Mesothelial cell of epicardium (in vitro differentiated cells): ENCODE data around the gene CLEC16A. TPM values are rescaled to one million over a fixed set of nuclear protein-coding genes. Genes with fewer than 3 reads are reported as not detected.

Source experiments
- DNase-seq, 2 experiments: peaks; one replicate each; pipeline ENCODE4 v3.0.0; 2021; ENCODE audit warnings: low spot score in 2 of 2; ENCODE audit not compliant: unreplicated experiment in 2 of 2
- H3K27ac Mint-ChIP-seq: 2 replicates; pipeline ENCODE4 v1.8.0; 2021; ENCODE audit warnings: mixed read lengths
- H3K27me3 Mint-ChIP-seq: 2 replicates; pipeline ENCODE4 v1.8.0; 2021; ENCODE audit warnings: low read depth, mixed read lengths
- H3K36me3 Mint-ChIP-seq: 2 replicates; pipeline ENCODE4 v1.8.0; 2021; ENCODE audit warnings: mixed read lengths
- H3K4me1 Mint-ChIP-seq: 2 replicates; pipeline ENCODE4 v1.8.0; 2021; ENCODE audit warnings: mixed read lengths
- H3K4me3 Mint-ChIP-seq: 2 replicates; pipeline ENCODE4 v1.8.0; 2021; ENCODE audit warnings: mild to moderate bottlenecking, moderate library complexity, mixed read lengths
- H3K9me3 Mint-ChIP-seq: 2 replicates; pipeline ENCODE4 v1.8.0; 2021; ENCODE audit warnings: mixed read lengths
- total RNA-seq: library from RNA; stranded (reverse); gene quantifications from 3 replicates; pipeline ENCODE4 v1.2.1, GENCODE V29; 2021
- TF ChIP-seq, protein P1 (sequence below): fragments of 200-600 bp; sonication (generic); IDR thresholded peaks from one replicate; pipeline ENCODE4 v1.5.0; 2021; ENCODE audit warnings: antibody characterized with exemption; ENCODE audit not compliant: unreplicated experiment

The CLEC16A gene
- total RNA-seq, 1 donor from 2014 or later, result 43.3 TPM

DNA sequence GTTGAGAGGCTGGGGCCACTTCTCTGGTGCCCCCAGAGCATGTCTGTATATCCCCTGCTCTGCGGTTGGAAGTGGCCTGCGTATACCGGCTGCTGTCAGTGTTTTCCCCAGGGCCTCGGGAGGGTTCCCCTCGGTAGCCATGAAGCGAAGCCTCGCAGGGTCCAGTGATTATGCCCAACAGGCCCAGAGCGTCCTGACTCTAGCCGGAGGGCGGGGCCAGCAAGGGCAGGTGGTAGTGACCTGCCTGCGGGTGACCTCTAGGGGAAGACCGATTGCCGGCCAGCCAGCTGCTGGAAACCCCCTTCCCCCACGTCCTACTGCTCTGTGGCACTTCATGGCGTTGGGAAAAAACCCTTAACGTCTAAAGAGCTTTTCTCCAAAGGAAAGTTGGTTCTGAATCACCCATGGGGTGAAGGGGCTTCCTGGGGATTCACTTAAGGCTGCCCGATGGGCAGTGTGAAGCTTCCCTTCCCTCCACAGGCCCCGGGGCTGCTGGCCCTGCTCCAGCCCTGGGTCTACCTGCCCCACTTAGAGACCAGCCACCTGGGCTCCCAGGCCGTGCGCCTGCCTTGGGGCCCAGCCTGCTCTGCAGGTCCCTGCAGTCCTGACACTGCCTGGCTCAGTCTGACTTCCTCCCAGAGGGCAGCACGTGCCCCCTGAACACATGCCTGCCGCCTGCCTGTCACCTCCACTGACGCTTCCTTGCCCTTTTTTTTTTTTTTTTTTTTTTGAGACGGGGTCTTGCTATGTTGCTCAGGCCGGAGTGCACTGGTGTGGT, 238.9 kb downstream of the CLEC16A start:
- no peak for DNase-seq
- TF ChIP-seq, protein P1, sequence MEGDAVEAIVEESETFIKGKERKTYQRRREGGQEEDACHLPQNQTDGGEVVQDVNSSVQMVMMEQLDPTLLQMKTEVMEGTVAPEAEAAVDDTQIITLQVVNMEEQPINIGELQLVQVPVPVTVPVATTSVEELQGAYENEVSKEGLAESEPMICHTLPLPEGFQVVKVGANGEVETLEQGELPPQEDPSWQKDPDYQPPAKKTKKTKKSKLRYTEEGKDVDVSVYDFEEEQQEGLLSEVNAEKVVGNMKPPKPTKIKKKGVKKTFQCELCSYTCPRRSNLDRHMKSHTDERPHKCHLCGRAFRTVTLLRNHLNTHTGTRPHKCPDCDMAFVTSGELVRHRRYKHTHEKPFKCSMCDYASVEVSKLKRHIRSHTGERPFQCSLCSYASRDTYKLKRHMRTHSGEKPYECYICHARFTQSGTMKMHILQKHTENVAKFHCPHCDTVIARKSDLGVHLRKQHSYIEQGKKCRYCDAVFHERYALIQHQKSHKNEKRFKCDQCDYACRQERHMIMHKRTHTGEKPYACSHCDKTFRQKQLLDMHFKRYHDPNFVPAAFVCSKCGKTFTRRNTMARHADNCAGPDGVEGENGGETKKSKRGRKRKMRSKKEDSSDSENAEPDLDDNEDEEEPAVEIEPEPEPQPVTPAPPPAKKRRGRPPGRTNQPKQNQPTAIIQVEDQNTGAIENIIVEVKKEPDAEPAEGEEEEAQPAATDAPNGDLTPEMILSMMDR, result no peak
- H3K9me3 Mint-ChIP-seq, result no peaks in the 10 kb centered on the region
- no peaks in the 10 kb centered on the region for H3K27me3 Mint-ChIP-seq
- no peak overlapping the region for H3K27ac Mint-ChIP-seq
- H3K4me3 Mint-ChIP-seq, result no peak overlapping the region
- H3K4me1 Mint-ChIP-seq, result peaks cover 6% of the 10 kb centered on the region
- H3K36me3 Mint-ChIP-seq, result peaks cover 12% of the 10 kb centered on the region

- Mint-ChIP-seq H3K4me3 (no peak overlapping the region), H3K4me1 (peaks cover 6% of the 10 kb centered on the region), H3K27ac (no peak overlapping the region), H3K36me3 (peaks cover 8% of the 10 kb centered on the region), H3K9me3 (no peaks in the 10 kb centered on the region), H3K27me3 (no peaks in the 10 kb centered on the region)
- TF ChIP-seq, protein P1, result no peak
- DNase-seq, result no peak
These were observed 239.6 kb downstream of the CLEC16A start for GRCh38 chr16:11183951-11184350.

DNA sequence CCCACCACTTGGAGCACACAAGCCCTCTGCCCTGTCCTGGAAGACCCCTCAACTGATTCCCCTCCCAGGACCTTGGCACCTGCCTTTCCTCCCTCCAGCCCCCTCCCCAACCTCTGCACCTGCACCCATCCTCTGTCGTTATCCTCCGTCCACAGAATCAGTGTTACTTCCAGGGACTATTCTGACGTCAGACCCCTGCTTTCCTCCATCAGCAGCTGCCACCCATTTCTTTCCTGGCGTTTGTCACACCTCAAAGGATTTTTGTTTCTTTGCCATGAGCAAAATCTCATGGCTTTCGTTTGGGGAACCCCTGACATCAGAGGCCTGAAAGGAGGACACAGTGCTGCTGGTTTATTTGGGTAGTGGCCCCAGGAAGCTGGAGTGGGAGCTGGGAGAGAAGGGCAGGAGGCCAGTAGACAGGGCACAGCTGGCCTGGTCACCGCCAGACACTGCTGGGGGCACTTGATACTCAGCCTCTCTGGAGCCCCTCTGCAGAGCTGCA, 243.2 kb downstream of the CLEC16A start:
- Mint-ChIP-seq H3K27ac (no peak overlapping the region), H3K27me3 (peaks cover 1% of the 10 kb centered on the region), H3K4me1 (no peaks in the 10 kb centered on the region), H3K36me3 (no peaks in the 10 kb centered on the region), H3K9me3 (no peaks in the 10 kb centered on the region), H3K4me3 (no peak overlapping the region)
- no peak for DNase-seq
- TF ChIP-seq, protein P1, result no peak

DNA sequence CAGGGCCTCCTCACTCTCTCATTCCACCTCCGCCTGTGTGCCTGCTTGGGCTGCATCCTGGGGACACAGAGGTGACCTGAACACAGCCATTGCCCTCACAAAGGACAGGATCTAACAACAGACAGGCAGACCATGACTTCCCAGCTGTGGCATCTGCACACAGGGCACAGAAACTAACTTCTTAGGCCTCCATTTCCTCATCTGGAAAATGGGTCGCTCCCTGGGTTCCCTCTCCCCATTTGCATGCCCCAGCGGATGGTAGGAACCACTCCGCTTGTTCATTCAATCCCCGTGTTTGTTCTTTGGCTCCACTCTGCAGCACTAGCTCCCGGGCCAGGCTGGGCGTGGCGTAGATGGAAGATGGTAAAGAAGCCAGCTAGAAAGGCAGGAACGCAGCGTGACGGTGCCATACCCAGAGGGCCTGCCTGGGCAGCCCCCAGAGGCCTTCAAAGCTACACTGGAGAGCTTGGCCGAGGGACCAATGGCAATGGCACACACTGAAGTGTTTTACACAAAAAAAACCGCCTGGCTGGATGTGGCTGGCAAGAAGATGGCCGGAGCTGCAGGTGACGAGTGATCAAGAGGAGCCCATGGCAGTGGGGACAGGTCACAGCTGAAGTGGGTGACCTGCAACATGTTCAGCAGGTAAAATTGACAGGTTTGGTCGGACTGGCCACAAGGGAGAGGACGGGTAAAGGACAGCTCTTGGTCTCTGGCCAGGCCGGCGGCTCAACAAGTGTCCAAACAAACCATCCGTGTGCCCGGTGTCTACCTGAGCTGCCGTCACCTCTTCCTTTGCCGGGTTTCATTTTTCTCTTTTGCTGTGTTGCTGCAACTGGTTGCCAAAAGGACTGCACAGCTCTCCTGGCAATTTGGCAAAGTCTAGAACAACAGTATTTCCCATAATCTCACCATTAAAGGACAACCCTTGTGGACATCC, 244.7 kb downstream of the CLEC16A start:
- TF ChIP-seq, protein P1, result no peak
- Mint-ChIP-seq H3K27ac (no peak overlapping the region), H3K27me3 (peaks cover 1% of the 10 kb centered on the region), H3K4me3 (no peak overlapping the region), H3K9me3 (no peaks in the 10 kb centered on the region), H3K36me3 (no peaks in the 10 kb centered on the region), H3K4me1 (no peaks in the 10 kb centered on the region)
- no peak for DNase-seq

DNA sequence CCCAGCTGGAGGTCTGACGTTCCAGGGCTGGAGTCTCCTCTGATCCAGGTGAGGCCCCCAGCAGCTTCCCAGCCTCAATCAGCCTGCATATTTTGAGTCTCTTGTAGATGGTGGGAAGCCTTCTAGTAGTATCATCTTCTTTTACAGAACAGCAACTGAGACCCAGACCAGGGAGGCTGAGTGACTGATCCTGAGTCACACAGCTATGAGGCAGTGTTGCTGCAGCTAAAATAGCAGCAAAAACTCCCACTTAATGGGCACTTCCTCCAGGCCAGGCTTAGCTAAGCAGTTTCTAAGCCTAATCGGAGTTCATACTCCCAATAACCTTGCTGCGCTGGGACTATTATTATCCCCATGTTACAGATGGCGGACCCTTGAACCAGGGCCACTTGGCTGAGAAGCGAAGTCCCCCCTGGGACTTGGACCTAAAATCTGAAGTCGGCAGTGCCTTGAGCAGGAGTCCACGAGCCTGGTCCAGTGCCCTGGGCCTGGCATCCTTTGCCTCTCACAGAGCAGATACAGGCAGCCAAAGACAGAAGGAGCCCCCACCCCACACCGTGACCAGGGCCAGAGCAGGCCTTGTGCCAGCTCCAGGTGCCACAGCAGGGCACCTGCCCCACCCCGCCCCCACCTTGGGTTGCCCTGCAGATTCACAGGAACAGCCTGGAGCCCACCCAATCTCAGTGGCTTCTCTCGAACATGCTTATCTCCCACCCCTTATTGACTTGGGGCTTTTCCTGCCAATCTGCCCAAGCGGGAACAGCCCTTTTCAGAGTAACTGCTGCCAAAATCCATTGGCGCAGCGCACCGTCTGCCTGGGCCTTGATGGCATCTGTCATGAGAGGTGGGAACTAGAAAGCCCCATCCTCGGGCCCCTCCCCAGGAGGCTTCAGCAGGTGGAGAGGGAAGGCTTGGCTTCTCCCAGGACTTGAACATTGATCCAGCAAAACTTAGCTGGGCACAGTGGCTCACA, 246.5 kb downstream of the CLEC16A start:
- Mint-ChIP-seq H3K27me3 (peaks cover 1% of the 10 kb centered on the region), H3K4me3 (no peak overlapping the region), H3K4me1 (no peaks in the 10 kb centered on the region), H3K27ac (no peak overlapping the region), H3K36me3 (no peaks in the 10 kb centered on the region), H3K9me3 (no peaks in the 10 kb centered on the region)
- no peak for DNase-seq
- TF ChIP-seq, protein P1, result no peak
